Measurements from ENCODE around the gene NAT8.
"Not testable (repeated sequence)": the region's sequence is repeated elsewhere in the genome, so short reads cannot be mapped to it uniquely, and the experiment has no call there.

NAT8 gene

DNA sequence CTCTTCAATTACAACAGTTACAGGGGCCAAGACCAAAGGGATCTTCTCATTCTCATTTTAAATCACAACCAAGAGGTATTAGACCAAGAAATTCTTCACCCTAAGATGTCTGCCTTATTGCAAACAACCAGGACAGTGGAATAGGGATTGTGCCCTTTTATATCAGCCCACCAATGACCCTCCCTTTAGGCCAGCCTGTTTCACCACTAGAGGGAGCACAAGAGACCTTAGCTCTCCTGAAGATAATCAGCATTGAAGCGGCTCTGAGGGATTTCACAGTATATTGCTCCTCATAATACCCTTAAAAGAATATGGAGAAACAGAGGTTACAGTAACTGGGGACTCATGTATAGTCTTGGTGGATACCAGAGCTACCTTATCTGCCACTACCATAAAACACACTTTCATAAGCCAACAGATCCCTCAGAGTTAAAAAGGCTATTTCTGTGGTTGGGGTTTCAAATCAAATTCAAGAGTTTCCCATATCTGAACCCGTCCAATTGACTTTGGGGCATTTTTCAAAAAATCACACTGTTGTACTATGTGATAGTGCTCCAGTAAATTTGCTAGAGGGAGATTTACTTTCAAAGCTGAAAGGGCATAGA lies 11.5 kb downstream of the NAT8 start:
- not testable (repeated sequence) for DNase-seq

GRCh38 chr2:73628493-73628892 lies 13.7 kb downstream of the NAT8 start:
- not testable (repeated sequence) for DNase-seq

GRCh38 chr2:73626237-73626636 lies 16.0 kb downstream of the NAT8 start:
- DNase-seq = not testable (repeated sequence)

- not testable (repeated sequence) for DNase-seq
Measured at GRCh38 chr2:73624625-73625024, 17.6 kb downstream of the NAT8 start.

DNA sequence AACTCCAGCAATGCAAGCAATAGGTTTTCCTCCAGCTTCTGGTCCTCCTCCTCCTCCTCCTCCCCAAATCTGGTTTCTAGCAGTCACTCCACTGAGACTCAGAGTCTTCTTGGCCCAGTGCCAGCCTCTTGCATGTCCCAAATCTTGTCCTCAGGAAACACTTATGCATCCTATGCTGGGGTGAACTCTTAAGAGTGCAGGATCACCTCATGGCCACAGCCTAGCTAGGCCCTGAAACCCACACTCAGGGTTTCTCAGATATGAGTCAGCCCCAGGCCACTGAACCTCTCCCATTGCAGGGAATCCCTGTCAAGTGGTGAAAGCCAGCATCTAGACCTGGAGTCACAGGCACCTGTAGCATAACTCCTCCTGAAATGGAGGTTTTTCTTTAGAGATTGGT lies 18.2 kb downstream of the NAT8 start:
- not testable (repeated sequence) for DNase-seq

DNA sequence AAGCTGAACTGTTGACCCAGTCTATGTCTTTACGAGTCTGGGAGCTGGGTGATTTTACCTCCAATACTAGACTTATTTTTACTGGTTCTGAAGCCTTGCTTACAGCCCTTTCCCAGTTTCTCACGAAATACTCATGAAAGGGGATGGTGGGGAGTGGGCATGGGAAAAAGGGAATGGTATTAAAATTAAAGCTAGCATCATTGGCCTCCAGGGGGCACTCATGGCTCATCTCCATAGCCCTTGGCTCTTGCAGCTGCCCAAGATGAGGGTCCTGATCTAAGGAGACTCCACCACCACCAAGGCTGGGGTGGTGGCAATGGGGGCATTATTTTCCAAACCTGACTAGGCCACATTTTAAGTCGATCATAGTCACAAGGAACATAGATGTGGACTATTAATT lies 22.3 kb downstream of the NAT8 start:
- DNase-seq = not testable (repeated sequence)

- no peak for DNase-seq
Measured at GRCh38 chr2:73614997-73615396, 27.2 kb downstream of the NAT8 start.

DNA sequence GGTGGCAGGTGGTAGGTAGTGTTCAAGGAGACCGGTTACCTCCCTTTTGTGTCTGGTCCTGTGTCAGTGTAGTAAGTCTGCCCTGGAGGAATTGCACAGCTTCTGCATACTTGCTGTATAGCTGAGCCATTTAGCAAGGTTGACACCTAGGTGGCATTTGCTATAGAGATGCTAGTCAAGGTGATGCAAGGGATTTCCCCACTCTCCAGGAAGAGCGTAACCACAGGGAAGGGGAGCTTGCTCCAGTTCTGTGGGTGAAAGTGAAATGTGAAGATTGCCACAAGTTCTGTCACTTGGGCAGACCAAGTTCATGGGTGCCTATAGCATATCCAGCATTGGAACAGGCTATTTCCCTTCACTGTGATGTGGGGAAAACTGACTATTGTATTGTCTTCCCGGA lies 28.1 kb downstream of the NAT8 start:
- DNase-seq = no peak

- no peak for DNase-seq
Measured at GRCh38 chr2:73611867-73612266, 30.4 kb downstream of the NAT8 start.

- no peak for DNase-seq
Measured at GRCh38 chr2:73611193-73611592, 31.0 kb downstream of the NAT8 start.

DNA sequence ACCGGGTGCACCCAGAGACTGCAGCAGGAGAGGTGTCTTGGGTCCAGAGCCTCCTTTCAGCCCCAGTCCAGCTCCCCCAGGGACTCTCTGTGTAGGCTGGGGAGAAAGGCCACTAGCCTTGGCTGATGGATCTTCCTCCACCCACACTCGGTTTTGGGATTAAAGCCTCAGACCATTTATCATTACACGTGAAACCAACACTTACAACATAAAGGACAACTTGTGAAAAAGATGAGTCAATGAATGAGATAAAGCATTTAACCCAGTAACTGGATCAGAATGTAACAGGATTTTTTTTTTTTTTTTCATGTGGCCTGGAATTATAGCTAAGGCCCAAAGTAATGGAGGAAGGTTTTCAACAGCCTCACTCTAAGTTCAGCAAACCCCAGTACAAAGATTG lies 32.1 kb downstream of the NAT8 start:
- no peak for DNase-seq

DNA sequence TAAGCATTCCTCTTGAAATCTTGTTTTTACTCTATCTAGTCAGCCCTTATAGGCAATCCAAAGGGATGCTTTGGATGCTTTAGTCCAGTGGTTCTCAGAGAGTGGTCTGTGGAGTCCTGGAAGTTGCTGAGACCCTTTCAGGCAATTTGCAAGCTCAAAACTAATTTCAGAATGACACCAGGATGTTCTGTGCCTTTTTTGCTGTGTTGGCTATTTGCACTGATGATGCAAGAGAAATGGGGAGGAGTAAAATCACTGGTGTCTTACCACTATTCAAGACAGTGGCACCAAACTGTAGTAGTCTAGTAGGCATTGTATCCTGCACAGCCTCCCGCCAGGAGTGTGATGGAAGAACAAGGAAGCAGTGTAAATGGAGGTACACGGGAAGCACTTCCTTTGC lies 37.6 kb downstream of the NAT8 start:
- DNase-seq = not testable (repeated sequence)

DNA sequence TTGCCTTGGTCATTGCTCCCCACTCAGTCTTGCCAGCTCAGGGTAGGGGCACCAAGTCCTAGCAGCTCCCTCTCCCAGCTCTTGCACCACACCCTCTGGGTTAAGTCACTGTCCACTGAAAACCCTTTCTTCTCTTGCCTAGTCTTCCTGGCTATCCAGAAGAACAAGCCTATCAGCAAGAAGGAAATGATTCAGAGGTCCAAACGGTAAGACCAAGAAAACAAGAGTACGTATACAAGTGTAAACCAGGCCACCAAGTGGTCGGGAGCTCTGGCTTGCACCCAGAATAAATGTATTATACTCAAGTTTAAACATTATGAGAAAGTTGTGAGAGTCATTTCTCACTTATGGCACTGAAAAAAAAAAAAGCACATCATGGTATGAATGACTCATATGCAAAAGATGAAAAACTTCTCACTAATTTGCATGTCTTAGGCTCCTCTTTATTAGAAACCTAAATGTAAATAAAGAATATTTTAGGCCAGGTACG lies 39.1 kb downstream of the NAT8 start:
- not testable (repeated sequence) for DNase-seq

DNA sequence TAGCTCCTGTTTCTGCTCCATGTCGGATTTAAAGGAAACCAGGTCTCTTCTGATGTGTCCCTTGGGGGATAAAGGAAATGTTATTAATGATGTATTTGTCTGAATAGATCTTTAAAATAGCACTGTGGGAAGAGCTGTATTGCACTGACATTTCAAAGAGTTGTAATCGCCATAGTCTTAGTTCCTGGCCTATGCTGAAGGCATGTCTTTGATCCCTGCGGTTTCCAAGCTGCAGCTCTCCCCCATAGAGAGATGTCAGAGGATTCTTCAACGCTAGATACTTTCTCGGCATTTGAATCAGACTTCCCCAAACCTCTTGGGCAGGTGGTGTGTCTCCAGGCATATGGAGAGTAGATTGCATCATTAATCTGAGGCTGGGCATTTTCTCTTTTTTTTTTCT lies 40.4 kb downstream of the NAT8 start:
- no peak for DNase-seq

- no peak for DNase-seq
Measured at GRCh38 chr2:73594251-73594650, 48.0 kb downstream of the NAT8 start.

- no peak for DNase-seq
Measured at GRCh38 chr2:73593680-73594079, 48.5 kb downstream of the NAT8 start.

Data from NCI-H1417 treated with DMSO at 0.1 percent for 48 hours (cell line).